GM12874 (cell line): Measurements from ENCODE around the gene FAR1.
A peak's percentile ranks its signal among the peaks of the same experiment; 100 is the strongest.

Experiments used
- TF ChIP-seq, protein P1 (sequence below): IDR thresholded peaks from 2 replicates; pipeline ENCODE4 v1.5.1; 2011; ENCODE audit warnings: low read depth, mild to moderate bottlenecking, control low read depth, low read length, moderate library complexity; ENCODE audit not compliant: insufficient read depth

The FAR1 gene

DNA sequence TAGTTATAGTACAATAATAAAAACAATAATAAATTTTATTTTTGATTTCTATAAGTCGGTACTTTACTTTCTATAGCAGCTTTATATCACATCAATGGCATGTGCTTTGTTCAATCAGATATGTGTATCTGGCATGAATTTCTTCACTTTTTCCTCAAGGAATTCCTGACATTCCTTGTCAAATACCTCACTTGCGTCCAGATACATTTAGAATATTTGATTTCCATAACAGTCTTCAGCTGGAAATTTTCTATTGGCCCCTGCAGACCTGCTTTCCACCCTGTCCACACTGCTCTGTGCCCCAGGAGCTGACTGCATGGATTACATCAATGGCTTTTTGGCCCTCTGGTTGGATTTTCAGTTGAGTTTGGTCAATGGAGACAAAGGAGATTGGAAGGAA, 93.2 kb downstream of the FAR1 start:
- TF ChIP-seq, protein P1, sequence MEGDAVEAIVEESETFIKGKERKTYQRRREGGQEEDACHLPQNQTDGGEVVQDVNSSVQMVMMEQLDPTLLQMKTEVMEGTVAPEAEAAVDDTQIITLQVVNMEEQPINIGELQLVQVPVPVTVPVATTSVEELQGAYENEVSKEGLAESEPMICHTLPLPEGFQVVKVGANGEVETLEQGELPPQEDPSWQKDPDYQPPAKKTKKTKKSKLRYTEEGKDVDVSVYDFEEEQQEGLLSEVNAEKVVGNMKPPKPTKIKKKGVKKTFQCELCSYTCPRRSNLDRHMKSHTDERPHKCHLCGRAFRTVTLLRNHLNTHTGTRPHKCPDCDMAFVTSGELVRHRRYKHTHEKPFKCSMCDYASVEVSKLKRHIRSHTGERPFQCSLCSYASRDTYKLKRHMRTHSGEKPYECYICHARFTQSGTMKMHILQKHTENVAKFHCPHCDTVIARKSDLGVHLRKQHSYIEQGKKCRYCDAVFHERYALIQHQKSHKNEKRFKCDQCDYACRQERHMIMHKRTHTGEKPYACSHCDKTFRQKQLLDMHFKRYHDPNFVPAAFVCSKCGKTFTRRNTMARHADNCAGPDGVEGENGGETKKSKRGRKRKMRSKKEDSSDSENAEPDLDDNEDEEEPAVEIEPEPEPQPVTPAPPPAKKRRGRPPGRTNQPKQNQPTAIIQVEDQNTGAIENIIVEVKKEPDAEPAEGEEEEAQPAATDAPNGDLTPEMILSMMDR = no peak

DNA sequence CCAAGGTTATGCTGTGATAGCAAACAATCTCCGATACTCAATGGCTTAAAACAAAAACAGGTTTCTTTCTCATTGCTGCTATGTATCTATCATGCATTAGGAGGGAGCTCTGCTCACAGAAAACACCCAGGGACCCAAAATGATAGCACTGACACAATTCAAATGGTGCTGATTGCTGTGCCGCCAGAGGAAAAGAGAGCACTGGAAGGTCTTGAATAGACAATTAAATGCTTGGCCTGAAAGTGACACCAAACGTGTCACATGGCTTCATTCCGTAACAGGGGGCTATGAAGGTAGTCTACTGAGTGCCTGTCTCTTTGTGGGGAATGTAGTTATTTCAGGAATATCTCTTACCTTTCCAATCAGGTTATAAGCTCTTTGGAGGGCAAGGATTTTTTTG, 94.2 kb downstream of the FAR1 start:
- TF ChIP-seq, protein P1 = no peak

DNA sequence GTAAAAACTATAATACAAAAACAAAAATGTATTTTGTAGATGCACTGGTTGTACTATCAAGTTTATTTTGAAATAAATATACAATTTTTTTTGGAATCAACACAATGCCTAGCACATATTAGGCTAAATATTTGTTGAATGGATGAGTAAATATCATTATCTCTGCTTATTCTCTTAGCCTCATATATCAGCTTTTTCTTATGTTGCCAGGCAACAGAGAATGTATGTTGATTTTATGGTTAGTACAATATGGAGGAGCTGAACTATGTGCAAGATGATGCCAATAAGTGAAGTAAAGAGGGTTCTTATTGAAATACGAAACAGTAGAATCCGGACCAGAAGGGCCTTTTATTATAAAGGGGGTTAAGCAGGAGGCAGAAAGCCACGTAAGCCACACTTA, 94.9 kb downstream of the FAR1 start:
- TF ChIP-seq, protein P1 = no peak

DNA sequence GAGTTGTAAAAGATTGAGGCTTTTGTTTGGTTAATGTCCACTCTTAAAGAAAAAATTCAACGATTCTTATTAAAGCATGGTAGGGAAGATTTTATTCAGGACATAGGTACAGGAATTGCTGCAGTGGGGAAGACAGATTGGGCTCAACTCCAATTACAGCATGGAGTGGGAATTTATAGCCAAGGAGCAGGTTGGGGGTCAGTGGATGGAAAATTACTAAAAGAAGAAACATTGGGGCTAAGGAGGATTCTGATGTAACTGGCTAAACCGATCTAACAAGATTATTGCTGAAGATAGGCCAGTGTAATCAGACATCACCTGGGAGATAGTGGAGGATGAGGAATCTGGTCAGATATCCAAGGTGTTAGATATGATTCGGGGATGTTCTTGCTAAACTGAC, 97.4 kb downstream of the FAR1 start:
- TF ChIP-seq, protein P1 = no peak

DNA sequence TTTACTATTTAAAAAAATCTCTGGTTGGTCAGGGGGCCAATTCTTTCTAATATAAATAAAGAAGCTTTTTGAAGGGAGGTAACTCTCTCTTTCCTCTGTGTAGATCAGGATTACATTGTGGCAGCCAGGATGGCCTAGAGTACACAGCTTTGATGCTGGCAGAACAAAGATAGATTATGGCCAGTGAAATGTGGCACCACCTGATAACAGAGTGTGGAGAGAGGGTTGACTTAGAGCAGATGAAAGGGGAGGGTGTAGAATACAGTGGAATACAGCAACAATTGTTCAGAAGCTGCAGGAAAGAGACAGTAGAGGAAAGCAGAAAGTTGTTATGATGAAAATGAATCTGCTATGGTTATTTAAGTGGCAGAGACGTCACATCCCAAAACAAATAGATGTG, 99.0 kb downstream of the FAR1 start:
- TF ChIP-seq, protein P1 = no peak

DNA sequence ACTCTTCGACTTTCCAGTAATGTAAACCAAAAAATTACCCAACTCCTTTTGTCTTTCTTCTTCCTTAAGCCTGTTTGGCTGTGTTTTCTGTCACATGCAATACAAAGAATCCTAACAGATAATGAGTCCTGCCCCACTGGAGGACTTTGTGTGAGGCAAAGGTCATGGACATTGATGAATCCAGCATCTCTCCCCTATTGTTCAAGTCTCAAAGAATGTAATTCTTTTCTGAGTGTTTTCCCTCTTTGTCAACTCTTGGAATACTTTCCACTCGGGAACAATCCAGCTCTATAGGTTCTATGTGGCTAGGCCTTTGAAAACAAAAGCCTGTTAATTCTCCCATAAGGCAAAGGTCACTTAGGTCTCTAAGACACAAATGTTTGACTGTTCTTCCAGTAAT, 100.7 kb downstream of the FAR1 start:
- TF ChIP-seq, protein P1 = no peak

DNA sequence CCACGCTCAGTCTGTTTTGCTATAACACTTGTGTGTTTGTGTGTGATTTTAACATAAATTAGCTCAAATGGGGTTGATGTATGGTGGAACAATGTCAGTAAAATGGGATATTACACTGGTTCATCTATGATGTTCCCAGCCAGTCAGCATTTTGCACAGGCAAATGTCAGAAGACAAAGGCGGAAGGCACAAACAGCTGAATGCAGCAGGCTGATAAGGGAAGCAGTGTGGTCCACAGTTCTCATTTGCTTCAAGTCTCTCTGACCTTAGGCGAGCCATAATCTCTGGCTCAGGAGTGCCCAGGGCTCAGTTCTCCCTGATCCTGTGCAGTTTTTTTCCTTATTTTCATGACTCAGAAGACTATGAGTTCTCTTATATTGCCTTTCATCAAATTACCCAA, 102.7 kb downstream of the FAR1 start:
- TF ChIP-seq, protein P1 = no peak

DNA sequence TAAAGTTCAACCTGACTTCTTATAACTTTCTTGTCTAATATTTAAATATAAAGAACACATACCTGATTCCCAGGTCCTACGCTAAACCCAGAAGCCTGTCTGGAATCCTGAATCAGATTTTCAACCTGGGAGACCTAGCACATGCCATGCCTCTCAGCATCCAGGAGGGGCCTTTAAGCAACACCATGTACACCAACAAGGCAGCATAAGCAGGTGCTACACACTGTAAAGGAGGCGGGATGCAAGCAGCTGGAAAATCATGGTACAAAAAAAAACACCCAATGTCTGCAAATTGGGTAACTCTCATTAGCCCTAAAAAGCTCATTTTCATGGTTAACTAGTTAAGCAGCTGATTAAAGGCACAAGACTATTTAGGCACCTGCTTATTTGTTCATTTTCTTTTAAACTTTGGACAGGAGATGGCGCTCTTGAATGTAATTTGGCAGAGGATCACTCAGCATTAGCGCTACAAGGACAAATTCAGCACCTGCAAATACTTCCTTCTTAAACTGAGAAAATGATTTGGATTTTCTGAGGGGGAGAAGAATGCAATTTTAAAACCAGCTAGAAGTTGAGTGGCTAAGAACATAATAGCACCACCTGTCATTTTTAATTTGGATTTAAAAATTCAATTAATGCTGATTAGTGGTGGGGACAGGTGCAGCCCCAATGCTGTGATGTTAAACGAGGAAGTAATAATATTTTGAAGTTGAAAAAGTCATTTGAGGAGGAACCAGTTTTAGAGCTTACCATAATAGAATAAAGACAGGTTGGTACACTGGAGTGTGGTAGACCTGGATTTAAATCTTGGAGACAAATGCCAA, 104.0 kb downstream of the FAR1 start:
- TF ChIP-seq, protein P1 = peak; percentile 23; the same call in 1 of the 2 replicates
